H1 (cell line): ENCODE data around the gene CLCNKB. TPM values are rescaled to one million over a fixed set of nuclear protein-coding genes. Genes with fewer than 3 reads are reported as not detected.

Experiments used
- CTCF ChIA-PET: fragments of 300-600 bp; sonication (Branson Sonifier 250); formaldehyde crosslinking; loops from one replicate; lab custom pipeline; 2021; ENCODE audit not compliant: partially characterized antibody; lab: Charles Lee
- POLR2A ChIA-PET: fragments of 300-600 bp; sonication (Branson Sonifier 250); formaldehyde crosslinking; loops from one replicate; lab custom pipeline; 2021; ENCODE audit warnings: inconsistent platforms; ENCODE audit not compliant: partially characterized antibody; lab: Charles Lee
- DNase-seq, 2 experiments: peaks; one replicate each; pipeline versions ENCODE4 v3.0.0 to v3.0.0-alpha.2; 2010 to 2022; ENCODE audit warnings: low spot score in 2 of 2, low read depth in 1 of 2, mixed read lengths in 1 of 2
- FAIRE-seq: peaks from 2 replicates; lab custom pipeline; 2011; peaks lifted over from hg19 to GRCh38; lab: Jason Lieb, UNC
- H2AFZ ChIP-seq: 2 replicates; pipeline ENCODE4 v1.8.1; 2012; ENCODE audit warnings: low read length, inconsistent platforms
- H2AK5ac ChIP-seq: 2 replicates; pipeline ENCODE4 v1.6.1; 2013; ENCODE audit warnings: low read depth, low read length
- H2BK120ac ChIP-seq: replicated peaks from 2 replicates; pipeline ENCODE3; 2013; ENCODE audit warnings: low read depth, low read length, inconsistent platforms
- H2BK12ac ChIP-seq: 2 replicates; pipeline ENCODE4 v1.6.1; 2013; ENCODE audit warnings: low read depth, low read length
- H2BK15ac ChIP-seq: 2 replicates; pipeline ENCODE4 v1.6.1; 2013; ENCODE audit warnings: low read length
- H2BK20ac ChIP-seq: 2 replicates; pipeline ENCODE4 v1.6.1; 2013; ENCODE audit warnings: low read length
- H2BK5ac ChIP-seq: 2 replicates; pipeline ENCODE4 v1.6.1; 2013; ENCODE audit warnings: low read depth, low read length
- H3K14ac ChIP-seq: 2 replicates; pipeline ENCODE4 v1.6.1; 2013; ENCODE audit warnings: inconsistent platforms; ENCODE audit not compliant: insufficient read length
- H3K18ac ChIP-seq: 2 replicates; pipeline ENCODE4 v1.6.1; 2013; ENCODE audit warnings: low read length; ENCODE audit errors: extremely low read depth
- H3K23ac ChIP-seq: 2 replicates; pipeline ENCODE4 v1.6.1; 2013; ENCODE audit warnings: inconsistent platforms; ENCODE audit not compliant: insufficient read length
- H3K23me2 ChIP-seq: 2 replicates; pipeline ENCODE4 v1.6.1; 2013; ENCODE audit warnings: low read depth, low read length
- H3K27ac ChIP-seq: 2 replicates; pipeline ENCODE4 v1.6.1; 2011; ENCODE audit warnings: low read depth, low read length, inconsistent platforms
- H3K27me3 ChIP-seq, 4 experiments: replicated peaks in 1 of 4; 1 replicate in 1 of 4; 2 replicates in 3 of 4; pipeline versions ENCODE4 v1.6.1 to v1.8.1; 2011 to 2013; ENCODE audit warnings: low read length in 3 of 4, mild to moderate bottlenecking in 3 of 4, inconsistent platforms in 2 of 4, mixed read lengths in 2 of 4, moderate library complexity in 1 of 4; ENCODE audit not compliant: control insufficient read depth in 3 of 4, insufficient read depth in 3 of 4; ENCODE audit errors: extremely low read depth in 1 of 4
- H3K36me3 ChIP-seq, 4 experiments: 2 replicates each; pipeline versions ENCODE4 v1.6.1 to v1.8.1; 2011 to 2013; ENCODE audit warnings: mild to moderate bottlenecking in 4 of 4, low read length in 3 of 4, moderate library complexity in 2 of 4, control low read depth in 1 of 4, inconsistent platforms in 1 of 4; ENCODE audit not compliant: insufficient read depth in 4 of 4, control insufficient read depth in 2 of 4
- H3K4ac ChIP-seq: replicated peaks from 2 replicates; pipeline ENCODE3; 2013; ENCODE audit warnings: low read length, low read depth, mixed read lengths, inconsistent platforms; ENCODE audit not compliant: insufficient read length
- H3K4me1 ChIP-seq, 4 experiments: replicated peaks in 1 of 4; 1 replicate in 1 of 4; 2 replicates in 3 of 4; pipeline versions ENCODE4 v1.6.1 to v1.8.1; 2011 to 2013; ENCODE audit warnings: low read length in 3 of 4, inconsistent platforms in 2 of 4, mixed read lengths in 1 of 4; ENCODE audit not compliant: insufficient read depth in 4 of 4, control insufficient read depth in 3 of 4
- H3K4me2 ChIP-seq, 2 experiments: 2 replicates each; pipeline versions ENCODE4 v1.6.1 to v1.8.1; 2011 to 2013; ENCODE audit warnings: low read depth in 2 of 2, low read length in 2 of 2, control low read depth in 1 of 2, inconsistent platforms in 1 of 2, mild to moderate bottlenecking in 1 of 2; ENCODE audit not compliant: insufficient read depth in 1 of 2
- H3K4me3 ChIP-seq, 4 experiments: fragments of 200-600, 300-600 bp in 1 of 4; sonication (generic), shearing (Covaris generic), sonication (Bioruptor Twin) in 1 of 4; 2 replicates each; pipeline versions ENCODE4 v1.5.1 to v1.8.1; 2011 to 2016; ENCODE audit warnings: low read length in 4 of 4, low read depth in 3 of 4, control low read depth in 2 of 4, inconsistent platforms in 2 of 4, mild to moderate bottlenecking in 2 of 4, mixed read lengths in 1 of 4, moderate library complexity in 1 of 4; ENCODE audit not compliant: insufficient read depth in 2 of 4; ENCODE audit errors: extremely low read depth in 1 of 4
- H3K56ac ChIP-seq: replicated peaks from 2 replicates; pipeline ENCODE3; 2013; ENCODE audit warnings: low read depth, mild to moderate bottlenecking, mixed read lengths, low read length, inconsistent platforms; ENCODE audit not compliant: insufficient read length
- H3K79me1 ChIP-seq: 2 replicates; pipeline ENCODE4 v1.6.1; 2013; ENCODE audit warnings: low read depth, low read length, control low read depth
- H3K79me2 ChIP-seq, 2 experiments: 2 replicates each; pipeline versions ENCODE4 v1.6.1 to v1.8.1; 2012 to 2013; ENCODE audit warnings: low read length in 2 of 2, mild to moderate bottlenecking in 2 of 2, inconsistent platforms in 1 of 2; ENCODE audit not compliant: insufficient read depth in 2 of 2, control insufficient read depth in 1 of 2
- H3K9ac ChIP-seq, 4 experiments: replicated peaks in 1 of 4; 1 replicate in 1 of 4; 2 replicates in 3 of 4; pipeline versions ENCODE4 v1.6.1 to v1.8.1; 2011 to 2013; ENCODE audit warnings: low read depth in 3 of 4, low read length in 3 of 4, control low read depth in 2 of 4, mild to moderate bottlenecking in 2 of 4, moderate library complexity in 2 of 4, inconsistent platforms in 1 of 4; ENCODE audit errors: extremely low read depth in 1 of 4
- H3K9me3 ChIP-seq, 2 experiments: 2 replicates each; pipeline versions ENCODE4 v1.6.1 to v1.8.1; 2012 to 2013; ENCODE audit warnings: mild to moderate bottlenecking in 2 of 2, moderate library complexity in 2 of 2, control low read depth in 1 of 2, inconsistent platforms in 1 of 2, low read depth in 1 of 2, low read length in 1 of 2, mixed read lengths in 1 of 2; ENCODE audit not compliant: insufficient read depth in 2 of 2
- H4K20me1 ChIP-seq, 2 experiments: replicated peaks in 1 of 2; 2 replicates each; pipeline versions ENCODE3 to v1.8.1; 2011 to 2013; ENCODE audit warnings: inconsistent platforms in 2 of 2, low read length in 2 of 2, mild to moderate bottlenecking in 1 of 2; ENCODE audit not compliant: insufficient read depth in 2 of 2, control insufficient read depth in 1 of 2
- H4K5ac ChIP-seq: 2 replicates; pipeline ENCODE4 v1.6.1; 2013; ENCODE audit warnings: low read length, low read depth, mixed read lengths, inconsistent platforms; ENCODE audit not compliant: insufficient read length
- H4K8ac ChIP-seq: 2 replicates; pipeline ENCODE4 v1.8.0; 2013; ENCODE audit warnings: mild to moderate bottlenecking, moderate library complexity, low read length, inconsistent platforms; ENCODE audit not compliant: insufficient read depth; ENCODE audit errors: extremely low read depth
- H4K91ac ChIP-seq: replicated peaks from 2 replicates; pipeline ENCODE3; 2013; ENCODE audit warnings: low read length, mixed read lengths, inconsistent platforms; ENCODE audit not compliant: insufficient read length
- CREB1 ChIP-seq: IDR thresholded peaks from 2 replicates; pipeline ENCODE4 v1.6.1; 2012; ENCODE audit warnings: inconsistent platforms
- GABPA ChIP-seq: IDR thresholded peaks from 2 replicates; pipeline ENCODE4 v1.6.1; 2011; ENCODE audit warnings: mild to moderate bottlenecking, low read length, moderate library complexity, borderline replicate concordance; ENCODE audit not compliant: insufficient read depth
- JUND ChIP-seq: IDR thresholded peaks from 2 replicates; pipeline ENCODE4 v1.6.1; 2011; ENCODE audit warnings: mild to moderate bottlenecking, improper control_type of control experiment, low read length
- MAX ChIP-seq: IDR thresholded peaks from 2 replicates; pipeline ENCODE4 v1.6.1; 2012; ENCODE audit warnings: inconsistent platforms
- RAD21 ChIP-seq, 2 experiments: IDR thresholded peaks in 1 of 2; conservative IDR thresholded peaks in 1 of 2; 2 replicates each; pipeline ENCODE4 v1.6.1; 2011; ENCODE audit warnings: low read depth in 2 of 2, low read length in 2 of 2, improper control_type of control experiment in 1 of 2, inconsistent platforms in 1 of 2, mild to moderate bottlenecking in 1 of 2, moderate library complexity in 1 of 2
- SP2 ChIP-seq: IDR thresholded peaks from 2 replicates; pipeline ENCODE4 v1.6.1; 2012; ENCODE audit warnings: mild to moderate bottlenecking, low read length, inconsistent platforms
- SRF ChIP-seq: IDR thresholded peaks from 2 replicates; pipeline ENCODE4 v1.6.1; 2011; ENCODE audit warnings: mild to moderate bottlenecking, low read depth, low read length, moderate library complexity
- WGBS, 2 experiments: shearing (Covaris generic) in 1 of 2; methylation state at CpG; one replicate each; pipeline versions ENCODE4 v1.1.6 to v1.1.7; 2013 to 2015; ENCODE audit warnings: low lambda C conversion rate in 2 of 2, mixed read lengths in 2 of 2, inconsistent platforms in 1 of 2, low coverage in 1 of 2, missing lambda C conversion rate in 1 of 2; ENCODE audit not compliant: insufficient replicate concordance in 2 of 2, insufficient coverage in 1 of 2, insufficient read length in 1 of 2; ENCODE audit errors: extremely low coverage in 1 of 2, missing lambda C conversion rate in 1 of 2; 5-methylcytosine and 5-hydroxymethylcytosine counted together
- polyA plus RNA-seq, 7 experiments: library from polyadenylated mRNA; depleted of rRNA in 3 of 7; stranded (reverse) in 5 of 7; unstranded in 2 of 7; fragments of >200 nt in 5 of 7; fragments of 200-250 nt in 2 of 7; gene quantifications; 1 replicate in 5 of 7; 2 replicates in 1 of 7; 4 replicates in 1 of 7; pipeline versions ENCODE4 v1.2.1 to v1.2.3, GENCODE V29; 2011 to 2013; ENCODE audit warnings: missing spikeins in 2 of 7, mixed read lengths in 2 of 7
- total RNA-seq: library from RNA; stranded (reverse); fragmentation: NEBNext Ultra II Directional; extraction: Animal tissue kit (Norgen Biotek cat#: 25700); gene quantifications from 2 replicates; pipeline ENCODE4 v1.2.1, GENCODE V29; 2021
- TF ChIP-seq, protein P1 (sequence below), 3 experiments: IDR thresholded peaks; 1 replicate in 2 of 3; 2 replicates in 1 of 3; pipeline versions ENCODE4 v1.5.1 to v1.6.1; 2011; ENCODE audit warnings: low read length in 3 of 3, mild to moderate bottlenecking in 3 of 3, inconsistent platforms in 2 of 3, low read depth in 1 of 3, moderate library complexity in 1 of 3; ENCODE audit not compliant: insufficient read depth in 1 of 3; ENCODE audit errors: control extremely low read depth in 1 of 3

CLCNKB gene
- total and polyA plus RNA-seq, 2 of the 8 experiments (the other 6 are each of a cell fraction or from before 2014, with no cell fraction given) = 1.2 to 3.5 TPM

GRCh38 chr1:16078925-16079656, 35.5 kb downstream of the CLCNKB start:
- Histone ChIP-seq H3K56ac (no peak overlapping the region), H2AK5ac (no peak overlapping the region), H2BK20ac (peak overlapping the region; percentile 75; the same call in 1 of the 2 replicates), H3K23me2 (peaks cover 2% of the 10 kb centered on the region; the same call in 1 of the 2 replicates), H4K20me1 (peaks cover 1 to 4% of the 10 kb centered on the region in 2 experiments), H2BK5ac (no peak overlapping the region), H3K4ac (peak overlapping the region; percentile 82), H2BK15ac (0 out of 2 replicates have a peak overlapping the region, but pooled peaks have one; percentile 81), H3K36me3 (no peaks in the 10 kb centered on the region), H3K79me1 (no peaks in the 10 kb centered on the region), H3K4me1 (peaks cover 0 to 9% (median 4%) of the 10 kb centered on the region in 4 experiments; a peak in 5 of 7 replicates), H3K9me3 (no peaks in the 10 kb centered on the region), H3K79me2 (no peaks in the 10 kb centered on the region), H3K23ac (no peak overlapping the region), H2BK12ac (peak overlapping the region; percentile 68; the same call in 1 of the 2 replicates), H3K4me3 (no peak overlapping the region), H4K5ac (no peak overlapping the region), H2BK120ac (no peak overlapping the region), H4K91ac (no peak overlapping the region), H2AFZ (peak overlapping the region; percentile 43; the same call in 1 of the 2 replicates), H3K18ac (peak overlapping the region; percentile 38; the same call in 1 of the 2 replicates), H3K27me3 (peaks cover under 1 to 17% (median 13%) of the 10 kb centered on the region in 4 experiments), H3K9ac (no peak overlapping the region), H4K8ac (no peak overlapping the region), H3K4me2 (no peak overlapping the region), H3K14ac (no peak overlapping the region), H3K27ac (no peak overlapping the region)
- CTCF ChIA-PET = interaction anchor here (0.5 to 21.9 kb wide), 34 partner anchors 10 to 404 kb away, joined by 3 to 569 read pairs (median 4); partner anchors contain the start of genes EPHA2, HSPB7 and NECAP2
- POLR2A ChIA-PET = interaction anchor here (1.0 to 2.6 kb wide), 7 partner anchors 18 to 128 kb away, joined by 3 to 7 read pairs (median 4); no protein-coding TSS in a partner anchor
- 40% methylated on average over 10 of the region's 10 CpGs; no CpG with 5 or more reads in 1 of the 2 experiments for WGBS, 2 experiments
- TF ChIP-seq RAD21 (IDR thresholded peaks at IDR 0.05 in 1 of 2, conservative IDR thresholded peaks at IDR 0.05 in 1 of 2; ENCODE audit: low read depth in 2 of 2, low read length in 2 of 2) (peak; percentile 98 to 99), CREB1 (0 out of 2 replicates have a peak, but pooled peaks have one; percentile 27), GABPA (0 out of 2 replicates have a peak, but pooled peaks have one; percentile 20), SP2 (no peak), SRF (no peak), JUND (no peak), MAX (peak; percentile 26; the same call in 1 of the 2 replicates)
- TF ChIP-seq, protein P1, sequence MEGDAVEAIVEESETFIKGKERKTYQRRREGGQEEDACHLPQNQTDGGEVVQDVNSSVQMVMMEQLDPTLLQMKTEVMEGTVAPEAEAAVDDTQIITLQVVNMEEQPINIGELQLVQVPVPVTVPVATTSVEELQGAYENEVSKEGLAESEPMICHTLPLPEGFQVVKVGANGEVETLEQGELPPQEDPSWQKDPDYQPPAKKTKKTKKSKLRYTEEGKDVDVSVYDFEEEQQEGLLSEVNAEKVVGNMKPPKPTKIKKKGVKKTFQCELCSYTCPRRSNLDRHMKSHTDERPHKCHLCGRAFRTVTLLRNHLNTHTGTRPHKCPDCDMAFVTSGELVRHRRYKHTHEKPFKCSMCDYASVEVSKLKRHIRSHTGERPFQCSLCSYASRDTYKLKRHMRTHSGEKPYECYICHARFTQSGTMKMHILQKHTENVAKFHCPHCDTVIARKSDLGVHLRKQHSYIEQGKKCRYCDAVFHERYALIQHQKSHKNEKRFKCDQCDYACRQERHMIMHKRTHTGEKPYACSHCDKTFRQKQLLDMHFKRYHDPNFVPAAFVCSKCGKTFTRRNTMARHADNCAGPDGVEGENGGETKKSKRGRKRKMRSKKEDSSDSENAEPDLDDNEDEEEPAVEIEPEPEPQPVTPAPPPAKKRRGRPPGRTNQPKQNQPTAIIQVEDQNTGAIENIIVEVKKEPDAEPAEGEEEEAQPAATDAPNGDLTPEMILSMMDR (IDR thresholded peaks at IDR 0.05; ENCODE audit: control extremely low read depth in 1 of 3, insufficient read depth in 1 of 3, low read depth in 1 of 3, low read length in 3 of 3) = peak; percentile 94 to 99 (median 97)
- FAIRE-seq (peak; percentile 62), DNase-seq (peak; percentile 62 to 92)
